ENCODE data around the gene ARVCF. TPM values are rescaled to one million over a fixed set of nuclear protein-coding genes. Genes with fewer than 3 reads are reported as not detected.

ARVCF gene
- total and polyA plus RNA-seq, 9 of the 15 experiments (the other 6 are each of a cell fraction or from before 2014, with no cell fraction given), result 0.03 to 97.4 (median 15.6) TPM

GRCh38 chr22:19972652-19973550 is 43.7 kb downstream of the ARVCF start (continued):
- TF ChIP-seq CUX1 (CRISPR knock-in tag; IDR thresholded peaks at IDR 0.05), result no peak
- TF ChIP-seq COPS2 (conservative IDR thresholded peaks at IDR 0.05), result no peak
- no peak for TF ChIP-seq ZNF696 (CRISPR knock-in tag; conservative IDR thresholded peaks at IDR 0.05)
- TF ChIP-seq ZNF282 (CRISPR knock-in tag; IDR thresholded peaks at IDR 0.05), result no peak
- TF ChIP-seq SNAPC5 (CRISPR knock-in tag; IDR thresholded peaks at IDR 0.05), result no peak
- no peak for TF ChIP-seq ZNF3 (CRISPR knock-in tag; IDR thresholded peaks at IDR 0.05)
- TF ChIP-seq MTA3 (IDR thresholded peaks at IDR 0.05; ENCODE audit: borderline replicate concordance), result no peak
- TF ChIP-seq ZNF639 (CRISPR knock-in tag; conservative IDR thresholded peaks at IDR 0.05 in 1 of 2, IDR thresholded peaks at IDR 0.05 in 1 of 2), result no peak
- peak; percentile 76; the same call in 1 of the 2 replicates for TF ChIP-seq ZKSCAN1 (IDR thresholded peaks at IDR 0.05; ENCODE audit: low read depth, low read length)
- TF ChIP-seq ZSCAN29 (IDR thresholded peaks at IDR 0.05), result no peak
- TF ChIP-seq TAL1 (IDR thresholded peaks at IDR 0.05), result no peak
- TF ChIP-seq POLR2A (conservative IDR thresholded peaks at IDR 0.05), result peak; percentile 52; the same call in 1 of the 2 replicates
- TF ChIP-seq ZNF12 (CRISPR knock-in tag; IDR thresholded peaks at IDR 0.05), result no peak
- TF ChIP-seq ELK1 (CRISPR knock-in tag; IDR thresholded peaks at IDR 0.05), result no peak
- TF ChIP-seq CBX3 (IDR thresholded peaks at IDR 0.05; ENCODE audit: borderline replicate concordance in 1 of 2, low read length in 2 of 2), result no peak; a peak in 1 of 3 replicates
- no peak for TF ChIP-seq NELFE (IDR thresholded peaks at IDR 0.05; ENCODE audit: insufficient read depth, insufficient read length)
- no peak for TF ChIP-seq MIER1 (IDR thresholded peaks at IDR 0.05; ENCODE audit: low read depth)
- TF ChIP-seq POLR2AphosphoS2 (IDR thresholded peaks at IDR 0.05; ENCODE audit: low read length), result peak; percentile 79; the same call in 1 of the 2 replicates
- TF ChIP-seq MYNN (IDR thresholded peaks at IDR 0.05), result 0 out of 2 replicates have a peak, but pooled peaks have one; percentile 6
- TF ChIP-seq MYNN (CRISPR knock-in tag; IDR thresholded peaks at IDR 0.05), result no peak
- TF ChIP-seq HSF4 (CRISPR knock-in tag; IDR thresholded peaks at IDR 0.05; ENCODE audit: borderline replicate concordance), result no peak
- TF ChIP-seq ZBTB7A (IDR thresholded peaks at IDR 0.05; ENCODE audit: borderline replicate concordance, control insufficient read depth, low read depth, low read length), result no peak

Data from K562 (cell line).